ENCODE results near the gene CACNB4. TPM values are rescaled to one million over a fixed set of nuclear protein-coding genes. Genes with fewer than 3 reads are reported as not detected.

CACNB4 gene
- total RNA-seq, 2 donors from 2014 or later = 5.6 to 13.8 TPM

DNA sequence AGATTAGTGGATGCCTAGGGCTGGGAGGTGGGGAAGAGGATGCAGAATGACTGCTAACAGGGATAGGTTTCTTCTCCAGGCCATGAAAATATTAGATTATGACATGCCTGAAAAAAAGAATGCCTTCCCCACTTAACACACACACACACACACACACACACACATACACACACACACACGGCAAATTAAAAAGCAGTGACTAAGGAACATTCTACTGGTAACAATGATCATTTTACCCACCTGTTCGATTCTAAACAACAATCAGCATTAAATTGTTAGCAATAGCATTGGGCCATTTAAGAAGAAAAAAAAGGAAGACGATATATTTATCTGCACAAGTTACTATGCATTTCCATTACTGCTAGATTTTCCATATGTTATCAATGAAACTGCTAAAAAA is 10.8 kb downstream of the CACNB4 start:
- TF ChIP-seq, protein P1, sequence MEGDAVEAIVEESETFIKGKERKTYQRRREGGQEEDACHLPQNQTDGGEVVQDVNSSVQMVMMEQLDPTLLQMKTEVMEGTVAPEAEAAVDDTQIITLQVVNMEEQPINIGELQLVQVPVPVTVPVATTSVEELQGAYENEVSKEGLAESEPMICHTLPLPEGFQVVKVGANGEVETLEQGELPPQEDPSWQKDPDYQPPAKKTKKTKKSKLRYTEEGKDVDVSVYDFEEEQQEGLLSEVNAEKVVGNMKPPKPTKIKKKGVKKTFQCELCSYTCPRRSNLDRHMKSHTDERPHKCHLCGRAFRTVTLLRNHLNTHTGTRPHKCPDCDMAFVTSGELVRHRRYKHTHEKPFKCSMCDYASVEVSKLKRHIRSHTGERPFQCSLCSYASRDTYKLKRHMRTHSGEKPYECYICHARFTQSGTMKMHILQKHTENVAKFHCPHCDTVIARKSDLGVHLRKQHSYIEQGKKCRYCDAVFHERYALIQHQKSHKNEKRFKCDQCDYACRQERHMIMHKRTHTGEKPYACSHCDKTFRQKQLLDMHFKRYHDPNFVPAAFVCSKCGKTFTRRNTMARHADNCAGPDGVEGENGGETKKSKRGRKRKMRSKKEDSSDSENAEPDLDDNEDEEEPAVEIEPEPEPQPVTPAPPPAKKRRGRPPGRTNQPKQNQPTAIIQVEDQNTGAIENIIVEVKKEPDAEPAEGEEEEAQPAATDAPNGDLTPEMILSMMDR (IDR thresholded peaks at IDR 0.05) = no peak
- Histone ChIP-seq H3K36me3 (no peaks in the 10 kb centered on the region), H3K9me3 (no peaks in the 10 kb centered on the region), H3K27me3 (replicated peaks; ENCODE audit: insufficient read depth) (no peaks in the 10 kb centered on the region), H3K4me3 (no peak overlapping the region), H3K27ac (no peak overlapping the region), H3K4me1 (ENCODE audit: control insufficient read depth in 1 of 2, low read depth in 2 of 2) (no peaks in the 10 kb centered on the region)
- no peak for DNase-seq (ENCODE audit: low spot score)
- no peak for ATAC-seq (ENCODE audit: insufficient number of reproducible peaks, low FRiP score, low read depth)

DNA sequence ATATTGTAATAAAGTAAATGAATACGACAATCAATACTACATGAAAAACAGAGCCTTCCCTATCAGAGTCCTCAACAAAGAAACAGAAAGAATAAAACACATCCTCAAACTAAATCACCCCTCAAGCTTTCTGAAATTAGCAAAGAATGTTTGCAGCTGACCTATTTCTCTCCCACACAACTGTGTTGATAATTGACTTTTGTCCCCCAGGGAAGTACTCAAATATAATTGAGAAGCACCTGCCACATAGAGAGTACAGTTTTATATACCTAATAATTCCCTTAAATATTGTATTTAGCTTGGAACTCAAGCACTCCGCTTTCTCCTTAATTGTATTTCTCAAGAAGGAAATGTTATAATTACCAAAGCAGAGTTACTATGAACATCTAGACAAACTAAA is 12.6 kb downstream of the CACNB4 start:
- Histone ChIP-seq H3K4me1 (ENCODE audit: control insufficient read depth in 1 of 2, low read depth in 2 of 2) (no peaks in the 10 kb centered on the region), H3K9me3 (no peaks in the 10 kb centered on the region), H3K36me3 (no peaks in the 10 kb centered on the region), H3K27me3 (replicated peaks; ENCODE audit: insufficient read depth) (no peaks in the 10 kb centered on the region), H3K4me3 (no peak overlapping the region), H3K27ac (no peak overlapping the region)
- no peak for ATAC-seq (ENCODE audit: insufficient number of reproducible peaks, low FRiP score, low read depth)
- DNase-seq (ENCODE audit: low spot score) = no peak
- TF ChIP-seq, protein P1 (IDR thresholded peaks at IDR 0.05) = no peak

DNA sequence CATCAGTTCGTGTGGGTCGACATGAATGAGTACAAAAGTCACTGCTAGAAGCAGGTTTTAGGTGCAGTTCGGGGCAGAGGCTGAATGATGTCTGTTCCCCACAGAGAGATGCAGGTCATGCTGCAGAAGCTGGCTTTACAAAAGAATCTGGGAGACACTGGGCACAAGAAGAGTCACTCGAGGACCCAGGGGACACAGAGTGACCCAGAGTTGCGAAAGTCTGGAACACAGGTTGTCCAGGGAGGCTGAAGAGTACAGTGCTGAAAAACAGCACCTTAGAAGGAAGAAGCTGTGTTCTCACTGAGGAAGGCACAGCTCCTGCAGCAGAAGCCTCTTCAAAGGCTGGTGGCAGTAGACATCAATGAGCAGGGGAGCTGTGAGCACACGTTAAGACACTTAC is 14.8 kb downstream of the CACNB4 start:
- TF ChIP-seq, protein P1 (IDR thresholded peaks at IDR 0.05) = no peak
- DNase-seq (ENCODE audit: low spot score) = no peak
- no peak overlapping the region for H3K4me3 ChIP-seq
- no peak for ATAC-seq (ENCODE audit: insufficient number of reproducible peaks, low FRiP score, low read depth)
- H3K4me1 ChIP-seq (ENCODE audit: control insufficient read depth in 1 of 2, low read depth in 2 of 2) = no peaks in the 10 kb centered on the region
- H3K36me3 ChIP-seq = no peaks in the 10 kb centered on the region
- no peaks in the 10 kb centered on the region for H3K27me3 ChIP-seq (replicated peaks; ENCODE audit: insufficient read depth)
- no peak overlapping the region for H3K27ac ChIP-seq
- H3K9me3 ChIP-seq = no peaks in the 10 kb centered on the region

DNA sequence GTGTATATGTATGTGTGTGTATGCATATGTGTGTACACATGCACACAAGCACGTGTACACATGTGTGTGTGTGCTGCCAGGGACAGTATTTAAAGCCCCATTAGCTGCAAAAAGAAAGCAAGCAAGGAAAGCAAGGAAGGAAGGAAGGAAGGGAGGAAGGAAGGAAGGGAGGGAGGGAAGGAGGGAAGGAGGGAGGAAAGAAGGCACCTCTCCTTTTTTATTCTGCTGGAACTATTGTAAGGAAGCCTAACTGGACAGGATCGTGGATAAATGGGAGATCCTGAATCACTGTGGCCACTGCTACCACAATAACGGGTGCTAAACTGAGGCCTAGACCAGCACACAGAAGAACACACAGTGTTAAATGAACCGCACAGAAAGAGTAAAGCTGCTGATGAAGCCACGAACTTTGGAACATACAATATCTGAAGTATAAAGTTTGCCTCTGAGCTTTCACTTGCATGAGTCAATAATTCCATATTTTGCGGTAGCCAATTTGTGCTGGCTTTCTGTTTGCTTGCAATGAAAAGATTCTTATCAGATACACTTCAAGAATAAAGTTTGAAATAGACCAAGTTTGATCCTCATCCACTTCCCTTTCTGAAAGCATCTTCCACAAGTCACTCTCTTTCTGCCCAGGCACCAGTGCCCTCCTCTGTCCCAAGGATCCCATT is 15.5 kb downstream of the CACNB4 start:
- TF ChIP-seq, protein P1 (IDR thresholded peaks at IDR 0.05) = no peak
- H3K36me3 ChIP-seq = no peaks in the 10 kb centered on the region
- no peaks in the 10 kb centered on the region for H3K27me3 ChIP-seq (replicated peaks; ENCODE audit: insufficient read depth)
- no peak overlapping the region for H3K4me3 ChIP-seq
- ATAC-seq (ENCODE audit: insufficient number of reproducible peaks, low FRiP score, low read depth) = no peak
- H3K27ac ChIP-seq = no peak overlapping the region
- H3K4me1 ChIP-seq (ENCODE audit: control insufficient read depth in 1 of 2, low read depth in 2 of 2) = no peaks in the 10 kb centered on the region
- no peaks in the 10 kb centered on the region for H3K9me3 ChIP-seq
- no peak for DNase-seq (ENCODE audit: low spot score)

DNA sequence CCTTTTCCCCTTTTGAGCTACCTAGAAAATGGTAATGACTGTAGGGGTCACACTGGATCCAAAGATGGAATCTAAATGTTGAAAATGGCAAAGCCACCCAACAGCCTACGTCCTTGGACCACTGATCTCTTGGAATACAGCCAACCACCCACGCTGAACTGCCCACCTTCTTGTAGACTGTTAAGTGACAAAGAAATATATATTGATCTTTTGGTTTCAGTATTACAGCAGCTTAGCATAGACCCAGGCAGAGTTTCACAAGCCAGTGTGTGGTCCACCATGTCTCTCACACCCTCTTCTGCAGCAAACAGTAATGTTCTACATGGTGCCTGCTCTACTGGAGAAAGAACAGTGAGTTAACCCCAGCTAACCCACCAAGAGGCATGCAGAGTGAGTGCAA is 20.2 kb downstream of the CACNB4 start:
- Histone ChIP-seq H3K4me1 (ENCODE audit: control insufficient read depth in 1 of 2, low read depth in 2 of 2) (peaks cover 0 to 14% of the 10 kb centered on the region in 2 donors), H3K27me3 (replicated peaks; ENCODE audit: insufficient read depth) (no peaks in the 10 kb centered on the region), H3K4me3 (no peak overlapping the region), H3K27ac (no peak overlapping the region), H3K36me3 (no peaks in the 10 kb centered on the region), H3K9me3 (no peaks in the 10 kb centered on the region)
- no peak for DNase-seq (ENCODE audit: low spot score)
- no peak for ATAC-seq (ENCODE audit: insufficient number of reproducible peaks, low FRiP score, low read depth)
- TF ChIP-seq, protein P1 (IDR thresholded peaks at IDR 0.05) = no peak
